HG03439 (cell line): ENCODE measurements around the gene TRIO.

ENCODE experiments used
- ATAC-seq: cut with Tn5 transposase; IDR thresholded peaks from one replicate; pipeline ENCODE4 v1.9.1; 2021; ENCODE audit warnings: mild to moderate bottlenecking, moderate library complexity; ENCODE audit not compliant: unreplicated experiment

Gene TRIO

GRCh38 chr5:14240359-14240758, 97.2 kb downstream of the TRIO start:
- ATAC-seq = no peak

- ATAC-seq = no peak
These were observed 98.0 kb downstream of the TRIO start for GRCh38 chr5:14241141-14241540.

- no peak for ATAC-seq
These were observed 99.3 kb downstream of the TRIO start for GRCh38 chr5:14242447-14242846.

- ATAC-seq = no peak
These were observed 99.8 kb downstream of the TRIO start for GRCh38 chr5:14242871-14243383.

- no peak for ATAC-seq
These were observed 100.6 kb downstream of the TRIO start for GRCh38 chr5:14243766-14244165.

GRCh38 chr5:14244721-14245120, 101.6 kb downstream of the TRIO start:
- no peak for ATAC-seq

GRCh38 chr5:14245132-14245925, 102.2 kb downstream of the TRIO start:
- no peak for ATAC-seq

- no peak for ATAC-seq
These were observed 103.4 kb downstream of the TRIO start for GRCh38 chr5:14246350-14247053.

- no peak for ATAC-seq
These were observed 103.9 kb downstream of the TRIO start for GRCh38 chr5:14247054-14247386.

GRCh38 chr5:14249258-14250082, 106.3 kb downstream of the TRIO start:
- ATAC-seq = no peak

- ATAC-seq = no peak
These were observed 107.0 kb downstream of the TRIO start for GRCh38 chr5:14250084-14250695.

- ATAC-seq = peak; percentile 34
These were observed 107.9 kb downstream of the TRIO start for GRCh38 chr5:14250748-14251701.

GRCh38 chr5:14251733-14252132, 108.6 kb downstream of the TRIO start:
- peak; percentile 39 for ATAC-seq

GRCh38 chr5:14252793-14253192, 109.7 kb downstream of the TRIO start:
- no peak for ATAC-seq

GRCh38 chr5:14254686-14255085, 111.5 kb downstream of the TRIO start:
- no peak for ATAC-seq

GRCh38 chr5:14256026-14256690, 113.0 kb downstream of the TRIO start:
- ATAC-seq = no peak

- no peak for ATAC-seq
These were observed 113.7 kb downstream of the TRIO start for GRCh38 chr5:14256756-14257393.

GRCh38 chr5:14257995-14258403, 114.9 kb downstream of the TRIO start:
- peak; percentile 69 for ATAC-seq

- ATAC-seq = peak; percentile 39
These were observed 115.7 kb downstream of the TRIO start for GRCh38 chr5:14258840-14259239.
